Measurements from ENCODE around the gene YJU2.

The YJU2 gene

DNA sequence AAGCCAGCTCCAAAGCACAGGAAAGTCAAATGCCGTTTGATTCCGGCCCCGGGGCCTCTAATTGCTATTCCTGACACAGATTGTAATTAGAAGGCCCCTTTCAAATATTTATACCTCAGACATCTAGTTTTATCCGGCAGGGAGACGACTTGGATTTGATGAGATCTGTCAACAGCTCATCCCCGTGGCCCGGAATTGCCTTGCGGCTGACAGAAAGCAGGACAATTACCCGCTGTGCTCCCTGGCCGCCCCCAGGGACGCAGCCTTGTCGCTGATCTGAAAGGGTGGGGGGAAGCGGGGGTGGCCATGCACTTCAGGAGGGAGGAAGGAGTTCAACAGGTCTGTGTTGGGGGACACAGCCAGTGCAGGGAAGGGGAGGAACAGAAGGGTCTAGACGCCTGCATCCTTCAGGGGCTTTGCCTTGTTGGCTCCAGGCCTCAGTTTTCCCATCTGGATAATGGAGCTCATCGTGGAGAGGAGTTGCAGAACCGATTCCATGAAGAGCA is 30.4 kb downstream of the YJU2 start:
- H3K27me3 ChIP-seq (ENCODE audit: insufficient read depth, low read length, poor library complexity, severe bottlenecking), result no peaks in the 10 kb centered on the region

DNA sequence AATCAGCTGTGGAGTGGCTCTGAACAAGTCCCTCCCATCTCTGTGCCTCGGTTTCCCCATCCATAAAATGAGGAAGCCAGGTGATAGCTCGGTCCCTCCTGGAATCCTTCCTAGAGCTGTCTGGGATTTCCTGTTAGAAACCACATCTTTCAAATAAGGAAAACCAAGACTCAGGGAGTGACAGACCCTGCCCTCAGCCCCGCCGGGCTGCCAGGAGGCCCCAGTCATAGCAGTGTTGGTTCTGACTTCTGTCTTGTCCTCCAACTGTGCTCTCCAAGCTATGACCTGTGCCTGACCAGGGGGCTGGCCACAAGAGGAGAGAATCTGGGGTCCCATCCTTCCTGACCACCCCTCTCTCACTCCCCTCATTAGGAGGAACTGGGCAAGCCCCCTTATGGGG is 31.1 kb downstream of the YJU2 start:
- Histone ChIP-seq H3F3A (ENCODE audit: low read depth) (no peaks in the 10 kb centered on the region), H3K9ac (ENCODE audit: low read depth, low read length, poor library complexity, severe bottlenecking) (peak overlapping the region; percentile 42), H3K27me3 (ENCODE audit: insufficient read depth, low read length, poor library complexity, severe bottlenecking) (no peaks in the 10 kb centered on the region), H4K20me1 (ENCODE audit: insufficient read depth, low read length, poor library complexity, severe bottlenecking) (no peaks in the 10 kb centered on the region), H3K9me3 (ENCODE audit: insufficient read depth, low read depth, low read length) (no peaks in the 10 kb centered on the region), H3K9me2 (replicated peaks; ENCODE audit: low read depth, low read length) (no peaks in the 10 kb centered on the region), H2AFZ (ENCODE audit: low read length) (no peak overlapping the region), H3K4me2 (ENCODE audit: low read depth, low read length, poor library complexity, severe bottlenecking) (peak overlapping the region; percentile 81), H3K4me3 (ENCODE audit: low read length, poor library complexity, severe bottlenecking) (no peak overlapping the region), H3K36me3 (ENCODE audit: insufficient read depth, low read length) (no peaks in the 10 kb centered on the region), H3K4me1 (ENCODE audit: insufficient read depth, low read length, poor library complexity, severe bottlenecking) (peaks cover 6% of the 10 kb centered on the region), H3K79me2 (ENCODE audit: insufficient read depth, low read length) (no peaks in the 10 kb centered on the region)
- TF ChIP-seq EZH2phosphoT487 (IDR thresholded peaks at IDR 0.05; ENCODE audit: borderline replicate concordance), result no peak
- TF ChIP-seq, protein P1, sequence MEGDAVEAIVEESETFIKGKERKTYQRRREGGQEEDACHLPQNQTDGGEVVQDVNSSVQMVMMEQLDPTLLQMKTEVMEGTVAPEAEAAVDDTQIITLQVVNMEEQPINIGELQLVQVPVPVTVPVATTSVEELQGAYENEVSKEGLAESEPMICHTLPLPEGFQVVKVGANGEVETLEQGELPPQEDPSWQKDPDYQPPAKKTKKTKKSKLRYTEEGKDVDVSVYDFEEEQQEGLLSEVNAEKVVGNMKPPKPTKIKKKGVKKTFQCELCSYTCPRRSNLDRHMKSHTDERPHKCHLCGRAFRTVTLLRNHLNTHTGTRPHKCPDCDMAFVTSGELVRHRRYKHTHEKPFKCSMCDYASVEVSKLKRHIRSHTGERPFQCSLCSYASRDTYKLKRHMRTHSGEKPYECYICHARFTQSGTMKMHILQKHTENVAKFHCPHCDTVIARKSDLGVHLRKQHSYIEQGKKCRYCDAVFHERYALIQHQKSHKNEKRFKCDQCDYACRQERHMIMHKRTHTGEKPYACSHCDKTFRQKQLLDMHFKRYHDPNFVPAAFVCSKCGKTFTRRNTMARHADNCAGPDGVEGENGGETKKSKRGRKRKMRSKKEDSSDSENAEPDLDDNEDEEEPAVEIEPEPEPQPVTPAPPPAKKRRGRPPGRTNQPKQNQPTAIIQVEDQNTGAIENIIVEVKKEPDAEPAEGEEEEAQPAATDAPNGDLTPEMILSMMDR (conservative IDR thresholded peaks at IDR 0.05; ENCODE audit: low read length), result no peak

More for the DNA sequence above, 30.4 kb downstream of the YJU2 start:
- Histone ChIP-seq H3K36me3 (ENCODE audit: insufficient read depth, low read length) (no peaks in the 10 kb centered on the region), H2AFZ (ENCODE audit: low read length) (no peak overlapping the region), H3F3A (ENCODE audit: low read depth) (no peaks in the 10 kb centered on the region), H3K9me2 (replicated peaks; ENCODE audit: low read depth, low read length) (no peaks in the 10 kb centered on the region), H3K79me2 (ENCODE audit: insufficient read depth, low read length) (no peaks in the 10 kb centered on the region), H3K9ac (ENCODE audit: low read depth, low read length, poor library complexity, severe bottlenecking) (no peak overlapping the region), H3K4me3 (ENCODE audit: low read length, poor library complexity, severe bottlenecking) (no peak overlapping the region), H3K4me2 (ENCODE audit: low read depth, low read length, poor library complexity, severe bottlenecking) (no peak overlapping the region), H3K9me3 (ENCODE audit: insufficient read depth, low read depth, low read length) (no peaks in the 10 kb centered on the region), H4K20me1 (ENCODE audit: insufficient read depth, low read length, poor library complexity, severe bottlenecking) (no peaks in the 10 kb centered on the region), H3K4me1 (ENCODE audit: insufficient read depth, low read length, poor library complexity, severe bottlenecking) (peaks cover 6% of the 10 kb centered on the region)
- TF ChIP-seq, protein P1 (conservative IDR thresholded peaks at IDR 0.05; ENCODE audit: low read length), result no peak
- TF ChIP-seq EZH2phosphoT487 (IDR thresholded peaks at IDR 0.05; ENCODE audit: borderline replicate concordance), result no peak

DNA sequence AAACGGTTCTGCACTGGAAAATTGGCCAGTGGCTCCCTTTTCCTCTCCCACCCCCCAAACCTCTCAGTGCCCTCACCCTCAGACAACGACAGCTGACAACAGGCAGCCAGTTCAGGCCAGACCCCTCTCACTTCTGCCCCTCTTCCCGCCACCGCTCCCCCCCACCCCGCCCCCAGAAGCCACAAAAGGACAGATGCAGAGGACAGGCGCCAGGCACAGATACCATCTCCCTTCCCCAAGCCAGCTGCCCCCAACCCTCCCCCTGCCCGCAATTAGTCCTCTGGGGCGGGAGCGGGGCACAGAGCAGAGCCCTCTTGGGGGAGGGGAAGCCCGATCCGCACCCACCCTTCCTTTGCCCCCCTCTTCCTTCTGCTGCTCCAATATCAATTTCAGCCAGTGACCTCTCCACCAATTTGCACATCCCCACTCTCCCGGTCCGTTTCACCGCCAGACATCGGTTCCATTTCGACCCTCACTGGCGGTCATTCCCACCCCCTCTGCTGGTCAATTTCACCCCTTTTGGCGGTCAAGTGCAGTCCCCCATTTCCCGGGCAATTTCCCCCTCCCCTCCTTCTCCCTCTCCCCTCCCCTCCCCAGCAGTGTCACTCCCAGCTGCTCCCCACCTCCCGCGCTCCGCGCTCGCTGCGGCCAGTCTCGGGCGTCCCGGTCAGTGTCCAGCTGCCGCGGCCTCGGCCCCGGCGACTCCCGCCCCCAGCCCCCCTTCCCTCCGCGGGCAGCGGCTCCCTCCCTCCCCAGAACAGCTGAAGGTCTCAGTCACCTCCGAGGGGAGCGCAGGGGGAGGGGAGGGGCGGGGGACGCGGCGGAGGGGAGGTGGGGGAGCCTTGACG is 31.8 kb downstream of the YJU2 start, which contains the start of gene SHD:
TSS of gene SHD (plus strand) at position 848 of the 848 bp plus-strand sequence. CDS start 798 bp downstream, outside the sequence.
- no peaks in the 10 kb centered on the region for H3K79me2 ChIP-seq (ENCODE audit: insufficient read depth, low read length)
- TF ChIP-seq EZH2phosphoT487 (IDR thresholded peaks at IDR 0.05; ENCODE audit: borderline replicate concordance), result no peak
- TF ChIP-seq, protein P1 (conservative IDR thresholded peaks at IDR 0.05; ENCODE audit: low read length), result no peak
- H3K4me2 ChIP-seq (ENCODE audit: low read depth, low read length, poor library complexity, severe bottlenecking), result peak within 1 kb of the TSS; percentile 81
- peaks cover 6% of the 10 kb centered on the region for H3K4me1 ChIP-seq (ENCODE audit: insufficient read depth, low read length, poor library complexity, severe bottlenecking)
- no peaks in the 10 kb centered on the region for H3K36me3 ChIP-seq (ENCODE audit: insufficient read depth, low read length)
- H2AFZ ChIP-seq (ENCODE audit: low read length), result peak within 1 kb of the TSS; percentile 17
- no peaks in the 10 kb centered on the region for H3K27me3 ChIP-seq (ENCODE audit: insufficient read depth, low read length, poor library complexity, severe bottlenecking)
- H3K9ac ChIP-seq (ENCODE audit: low read depth, low read length, poor library complexity, severe bottlenecking), result peak within 1 kb of the TSS; percentile 52
- no peaks in the 10 kb centered on the region for H3K9me3 ChIP-seq (ENCODE audit: insufficient read depth, low read depth, low read length)
- H4K20me1 ChIP-seq (ENCODE audit: insufficient read depth, low read length, poor library complexity, severe bottlenecking), result no peaks in the 10 kb centered on the region
- H3K9me2 ChIP-seq (replicated peaks; ENCODE audit: low read depth, low read length), result no peaks in the 10 kb centered on the region
- H3K4me3 ChIP-seq (ENCODE audit: low read length, poor library complexity, severe bottlenecking), result peak within 1 kb of the TSS; percentile 66
- no peaks in the 10 kb centered on the region for H3F3A ChIP-seq (ENCODE audit: low read depth)
